Endodermal cell (in vitro differentiated cells): ENCODE data around the gene CDH23. TPM values are rescaled to one million over a fixed set of nuclear protein-coding genes. Genes with fewer than 3 reads are reported as not detected.
A peak's percentile ranks its signal among the peaks of the same experiment; 100 is the strongest.

Experiments
- DNase-seq: peaks from one replicate; pipeline ENCODE4 v3.0.0-alpha.2; 2017
- H3K27ac ChIP-seq: 2 replicates; pipeline ENCODE4 v1.5.1; 2013; ENCODE audit warnings: mild to moderate bottlenecking, low read depth, low read length, moderate library complexity
- H3K27me3 ChIP-seq: 2 replicates; pipeline ENCODE4 v1.6.1; 2013; ENCODE audit warnings: mild to moderate bottlenecking, low read length, moderate library complexity; ENCODE audit not compliant: insufficient read depth, control insufficient read depth, poor library complexity, severe bottlenecking
- H3K36me3 ChIP-seq: 2 replicates; pipeline ENCODE4 v1.7.0; 2013; ENCODE audit warnings: mild to moderate bottlenecking, low read length, moderate library complexity; ENCODE audit not compliant: control insufficient read depth, insufficient read depth
- H3K4me1 ChIP-seq: one replicate; pipeline ENCODE4 v1.7.0; 2013; ENCODE audit warnings: low read length; ENCODE audit not compliant: control insufficient read depth, insufficient read depth
- H3K4me3 ChIP-seq: 2 replicates; pipeline ENCODE4 v1.5.1; 2013; ENCODE audit warnings: mild to moderate bottlenecking, low read length, moderate library complexity
- H3K9ac ChIP-seq: 2 replicates; pipeline ENCODE4 v1.6.1; 2013; ENCODE audit warnings: mild to moderate bottlenecking, low read length, moderate library complexity; ENCODE audit not compliant: poor library complexity, severe bottlenecking; ENCODE audit errors: extremely low read depth
- H3K9me3 ChIP-seq: 2 replicates; pipeline ENCODE4 v1.6.1; 2013; ENCODE audit warnings: mild to moderate bottlenecking, low read length, moderate library complexity; ENCODE audit not compliant: control insufficient read depth
- H3K27ac Mint-ChIP-seq: 2 replicates; pipeline ENCODE4 v1.8.0; 2020; ENCODE audit warnings: mixed read lengths
- H3K27me3 Mint-ChIP-seq: 2 replicates; pipeline ENCODE4 v1.8.0; 2021; ENCODE audit warnings: mild to moderate bottlenecking, mixed read lengths; ENCODE audit not compliant: insufficient read depth
- H3K36me3 Mint-ChIP-seq: 2 replicates; pipeline ENCODE4 v1.8.0; 2020; ENCODE audit warnings: low read depth, mixed read lengths
- H3K4me1 Mint-ChIP-seq: 2 replicates; pipeline ENCODE4 v1.8.0; 2020; ENCODE audit warnings: mixed read lengths
- H3K4me3 Mint-ChIP-seq: 2 replicates; pipeline ENCODE4 v1.8.0; 2020; ENCODE audit warnings: mild to moderate bottlenecking, moderate library complexity, mixed read lengths
- H3K9me3 Mint-ChIP-seq: 2 replicates; pipeline ENCODE4 v1.8.0; 2020; ENCODE audit warnings: mild to moderate bottlenecking, mixed read lengths
- CTCF ChIP-seq: fragments of 200-600 bp; sonication (generic); conservative IDR thresholded peaks from 2 replicates; pipeline ENCODE4 v1.5.0; 2021; ENCODE audit warnings: antibody characterized with exemption, mild to moderate bottlenecking
- WGBS, 2 experiments: methylation state at CpG; one replicate each; pipeline versions ENCODE4 v1.1.5 to v1.1.7; 2013; ENCODE audit warnings: missing lambda C conversion rate in 2 of 2, mixed read lengths in 1 of 2; ENCODE audit not compliant: insufficient coverage in 1 of 2, insufficient read length in 1 of 2; 5-methylcytosine and 5-hydroxymethylcytosine counted together
- total RNA-seq, 2 donors: library from RNA; stranded (reverse); fragmentation: NEBNext Ultra II Directional in 1 of 2; extraction: Animal tissue kit (Norgen Biotek cat#: 25700) in 1 of 2; gene quantifications; 2 replicates in 1 of 2; 3 replicates in 1 of 2; pipeline ENCODE4 v1.2.1, GENCODE V29; 2021

CDH23 gene
- total RNA-seq, 2 donors from 2014 or later, result 2.1 to 4.2 TPM

GRCh38 chr10:71585564-71586290, 189.0 kb downstream of the CDH23 start:
- WGBS, 2 experiments, result 48 to 76% methylated on average over 7 to 10 of the region's 10 CpGs
- no peak for DNase-seq
- Mint-ChIP-seq H3K27me3 (no peaks in the 10 kb centered on the region), H3K36me3 (no peaks in the 10 kb centered on the region), H3K4me3 (no peak overlapping the region), H3K27ac (no peak overlapping the region), H3K9me3 (no peaks in the 10 kb centered on the region), H3K4me1 (peaks cover 4% of the 10 kb centered on the region)
- Histone ChIP-seq H3K27ac (peak overlapping the region; percentile 54), H3K4me3 (no peak overlapping the region), H3K27me3 (no peaks in the 10 kb centered on the region), H3K4me1 (no peaks in the 10 kb centered on the region), H3K9ac (no peak overlapping the region), H3K9me3 (no peaks in the 10 kb centered on the region), H3K36me3 (no peaks in the 10 kb centered on the region)
- no peak for TF ChIP-seq CTCF

- no peak overlapping the region for H3K4me3 Mint-ChIP-seq
- Histone ChIP-seq H3K36me3 (no peaks in the 10 kb centered on the region), H3K9me3 (no peaks in the 10 kb centered on the region), H3K27ac (no peak overlapping the region), H3K4me3 (no peak overlapping the region), H3K27me3 (no peaks in the 10 kb centered on the region), H3K9ac (no peak overlapping the region), H3K4me1 (no peaks in the 10 kb centered on the region)
- peaks cover 2% of the 10 kb centered on the region for H3K27me3 Mint-ChIP-seq
- WGBS, 2 experiments, result 77 to 82% methylated on average over 5 to 7 of the region's 8 CpGs
- no peak for DNase-seq
- peaks cover 4% of the 10 kb centered on the region for H3K4me1 Mint-ChIP-seq
- H3K27ac Mint-ChIP-seq, result no peak overlapping the region
- no peak for TF ChIP-seq CTCF
- H3K36me3 Mint-ChIP-seq, result no peaks in the 10 kb centered on the region
- no peaks in the 10 kb centered on the region for H3K9me3 Mint-ChIP-seq
These were observed 191.3 kb downstream of the CDH23 start for GRCh38 chr10:71587941-71588573.

GRCh38 chr10:71588685-71589084, 192.0 kb downstream of the CDH23 start:
- Histone ChIP-seq H3K27ac (no peak overlapping the region), H3K4me3 (no peak overlapping the region), H3K9ac (no peak overlapping the region), H3K9me3 (no peaks in the 10 kb centered on the region), H3K4me1 (no peaks in the 10 kb centered on the region), H3K27me3 (no peaks in the 10 kb centered on the region), H3K36me3 (no peaks in the 10 kb centered on the region)
- H3K9me3 Mint-ChIP-seq, result no peaks in the 10 kb centered on the region
- H3K4me1 Mint-ChIP-seq, result peaks cover 4% of the 10 kb centered on the region
- H3K27ac Mint-ChIP-seq, result no peak overlapping the region
- no peak for TF ChIP-seq CTCF
- peaks cover 2% of the 10 kb centered on the region for H3K27me3 Mint-ChIP-seq
- no peak for DNase-seq
- WGBS, 2 experiments, result 81% methylated on average over 4 of the region's 4 CpGs; no CpG with 5 or more reads in 1 of the 2 experiments
- no peak overlapping the region for H3K4me3 Mint-ChIP-seq
- H3K36me3 Mint-ChIP-seq, result no peaks in the 10 kb centered on the region
